Measurements from ENCODE around the gene MRPS12.
"Not testable (repeated sequence)": the region's sequence is repeated elsewhere in the genome, so short reads cannot be mapped to it uniquely, and the experiment has no call there.

Gene MRPS12

DNA sequence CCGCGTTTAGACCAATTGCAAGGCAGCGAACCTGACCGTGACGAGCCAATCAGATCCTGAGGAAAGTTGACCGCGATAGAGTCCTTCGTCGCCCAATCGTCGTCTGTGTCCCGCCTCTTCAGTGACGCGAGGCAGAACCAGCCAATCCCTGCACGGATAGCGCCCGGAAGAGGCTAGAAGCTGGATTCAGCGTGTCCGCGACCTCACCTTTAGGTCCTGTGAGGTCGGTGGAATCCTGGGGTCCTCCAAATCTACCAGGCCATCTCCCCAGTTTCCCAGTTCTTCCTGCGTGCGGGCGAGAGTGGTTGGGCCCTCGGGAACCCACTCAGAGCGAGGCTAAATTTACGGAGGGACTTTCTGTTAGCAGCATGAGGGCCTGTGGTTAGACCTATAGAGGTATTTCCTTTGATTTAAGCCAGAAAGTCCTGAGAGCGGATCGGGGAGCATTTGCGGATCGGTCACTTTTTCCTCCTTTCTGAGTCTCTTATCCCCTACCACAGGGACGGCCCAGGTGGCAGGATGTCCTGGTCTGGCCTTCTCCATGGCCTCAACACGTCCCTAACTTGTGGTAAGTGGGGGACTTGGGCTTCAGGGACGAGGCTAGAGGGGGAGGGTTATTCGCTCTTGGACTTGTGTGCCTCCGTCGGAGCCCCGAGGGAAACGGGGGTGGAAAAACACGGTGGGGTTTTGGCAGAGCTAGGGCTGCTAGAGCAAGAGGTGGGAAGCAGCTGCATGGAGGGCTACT is at the start of gene MRPS12:
TSS of gene MRPS12 (plus strand) at position 169 of the 745 bp plus-strand sequence. CDS start at position 520, 351 bp downstream.
- H3K36me3 Mint-ChIP-seq (ENCODE audit: low read depth): peaks cover 37% of the 10 kb centered on the region
- peak within 1 kb of the TSS; percentile 88 for H3K4me3 Mint-ChIP-seq
- H3K9me3 Mint-ChIP-seq: no peaks in the 10 kb centered on the region
- peaks cover 39% of the 10 kb centered on the region for H3K4me1 Mint-ChIP-seq
- peak; percentile 97 for ATAC-seq
- no peaks in the 10 kb centered on the region for H3K27me3 Mint-ChIP-seq
- DNase-seq: peak; percentile 97
- H3K27ac Mint-ChIP-seq: peak within 1 kb of the TSS; percentile 98

DNA sequence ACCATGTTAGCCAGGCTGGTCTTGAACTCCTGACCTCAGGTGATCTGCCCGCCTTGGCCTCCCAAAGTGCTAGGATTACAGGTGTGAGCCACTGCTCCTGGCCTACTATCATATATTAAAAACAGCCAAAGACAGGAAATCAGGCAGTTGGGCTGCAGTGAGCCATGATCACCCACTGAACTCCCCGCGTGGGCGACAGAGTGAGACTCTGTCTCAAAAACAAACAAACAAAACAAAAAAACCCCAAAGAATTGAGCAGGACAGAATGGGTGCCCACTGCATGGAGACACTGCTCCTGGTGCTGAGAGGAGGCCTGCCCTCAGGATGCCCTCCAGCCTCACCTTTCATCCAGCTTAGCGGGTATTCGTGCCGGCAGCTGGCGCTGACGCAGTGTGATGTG is 47.5 kb upstream of the MRPS12 start:
- Mint-ChIP-seq H3K4me1 (peaks cover 12% of the 10 kb centered on the region), H3K36me3 (ENCODE audit: low read depth) (no peaks in the 10 kb centered on the region), H3K27me3 (no peaks in the 10 kb centered on the region), H3K27ac (no peak overlapping the region), H3K4me3 (no peak overlapping the region), H3K9me3 (no peaks in the 10 kb centered on the region)
- DNase-seq (no peak), ATAC-seq (no peak)

DNA sequence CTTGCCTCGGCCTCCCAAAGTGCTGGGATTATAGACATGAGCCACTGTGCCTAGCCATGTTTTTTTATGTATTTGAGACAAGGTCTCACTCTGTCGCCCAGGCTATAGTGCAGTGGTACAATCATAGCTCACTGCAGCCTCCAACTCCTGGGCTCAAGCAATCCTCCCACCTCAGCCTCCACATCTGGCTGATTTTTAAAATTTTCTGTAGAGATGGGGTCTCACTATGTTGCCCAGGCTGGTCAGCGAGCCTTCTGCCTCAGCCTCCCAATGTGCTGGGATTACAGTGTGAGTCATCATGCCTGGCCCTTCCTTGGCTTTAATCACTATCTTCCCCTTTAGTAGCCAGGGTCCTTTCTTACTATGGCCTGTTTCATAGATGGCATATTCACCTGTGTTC is 46.1 kb upstream of the MRPS12 start:
- not testable (repeated sequence) for H3K27ac Mint-ChIP-seq; H3K9me3 Mint-ChIP-seq; H3K4me1 Mint-ChIP-seq; DNase-seq; H3K27me3 Mint-ChIP-seq; ATAC-seq; H3K36me3 Mint-ChIP-seq (ENCODE audit: low read depth); H3K4me3 Mint-ChIP-seq

DNA sequence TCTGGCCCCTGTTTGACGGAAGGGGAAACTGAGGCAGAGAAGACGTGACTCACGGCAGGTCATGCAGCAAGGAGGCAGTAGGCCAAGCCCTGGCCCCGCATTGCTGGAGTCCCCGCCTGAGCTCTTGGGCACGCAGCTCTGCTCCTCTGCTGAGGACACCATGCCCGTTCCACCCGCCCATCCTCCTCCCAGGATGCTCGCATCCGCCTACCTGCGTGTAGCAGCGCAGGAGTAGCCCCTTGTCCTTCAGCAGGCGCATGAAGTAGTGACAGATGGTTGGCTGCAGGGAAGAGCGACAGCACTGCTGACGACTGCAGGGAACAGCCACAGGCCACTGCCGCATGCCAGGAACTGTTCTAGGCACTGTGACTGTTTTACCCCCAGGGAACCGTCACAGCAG is 41.9 kb upstream of the MRPS12 start:
- DNase-seq (no peak), ATAC-seq (no peak)
- Mint-ChIP-seq H3K4me1 (no peaks in the 10 kb centered on the region), H3K27ac (no peak overlapping the region), H3K9me3 (no peaks in the 10 kb centered on the region), H3K4me3 (no peak overlapping the region), H3K36me3 (ENCODE audit: low read depth) (peaks cover 5% of the 10 kb centered on the region), H3K27me3 (no peaks in the 10 kb centered on the region)

DNA sequence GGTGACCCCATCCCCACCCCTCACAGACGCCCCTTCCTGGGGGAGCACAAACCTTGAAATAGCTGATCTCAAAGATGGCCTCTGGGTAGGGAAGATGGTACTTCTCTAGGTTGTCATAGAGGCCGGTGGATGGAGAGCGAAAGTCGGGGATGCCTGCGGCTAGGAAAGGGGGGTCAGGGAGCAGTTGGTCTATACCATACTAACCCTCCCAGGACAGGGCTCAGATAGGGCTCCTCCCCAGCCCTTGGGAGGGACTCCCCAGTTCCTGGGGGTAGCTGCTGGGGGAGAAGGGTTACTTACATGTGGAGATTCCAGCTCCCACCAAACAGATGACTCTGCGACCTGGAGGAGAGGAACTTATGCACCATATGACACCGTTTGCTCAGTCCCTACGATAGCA is 40.9 kb upstream of the MRPS12 start:
- Mint-ChIP-seq H3K4me1 (no peaks in the 10 kb centered on the region), H3K27me3 (no peaks in the 10 kb centered on the region), H3K4me3 (no peak overlapping the region), H3K9me3 (no peaks in the 10 kb centered on the region), H3K36me3 (ENCODE audit: low read depth) (peaks cover 5% of the 10 kb centered on the region), H3K27ac (no peak overlapping the region)
- DNase-seq (no peak), ATAC-seq (no peak)

DNA sequence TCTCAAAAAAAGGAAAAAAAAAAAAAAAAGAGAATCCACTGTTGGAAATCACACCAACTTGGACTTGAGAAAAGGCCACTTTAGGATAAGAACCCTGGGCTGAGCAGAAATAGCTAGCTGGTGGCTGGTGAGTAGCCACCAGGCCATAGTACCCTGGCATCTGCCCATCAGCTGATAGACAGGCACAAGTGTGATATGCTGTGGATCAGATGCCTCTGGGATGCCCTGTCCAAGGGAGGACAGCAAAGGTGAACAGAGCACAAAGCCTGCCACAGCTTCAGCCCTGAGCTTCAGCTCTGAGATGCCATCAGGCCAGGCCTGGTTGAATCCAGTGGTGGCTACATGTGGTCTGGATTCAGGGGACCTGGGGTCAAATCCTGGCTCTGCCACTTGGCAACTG is 40.1 kb upstream of the MRPS12 start:
- H3K4me1 Mint-ChIP-seq: no peaks in the 10 kb centered on the region
- no peak for DNase-seq
- no peaks in the 10 kb centered on the region for H3K9me3 Mint-ChIP-seq
- no peak for ATAC-seq
- no peak overlapping the region for H3K27ac Mint-ChIP-seq
- no peaks in the 10 kb centered on the region for H3K27me3 Mint-ChIP-seq
- H3K36me3 Mint-ChIP-seq (ENCODE audit: low read depth): peaks cover 5% of the 10 kb centered on the region
- no peak overlapping the region for H3K4me3 Mint-ChIP-seq

DNA sequence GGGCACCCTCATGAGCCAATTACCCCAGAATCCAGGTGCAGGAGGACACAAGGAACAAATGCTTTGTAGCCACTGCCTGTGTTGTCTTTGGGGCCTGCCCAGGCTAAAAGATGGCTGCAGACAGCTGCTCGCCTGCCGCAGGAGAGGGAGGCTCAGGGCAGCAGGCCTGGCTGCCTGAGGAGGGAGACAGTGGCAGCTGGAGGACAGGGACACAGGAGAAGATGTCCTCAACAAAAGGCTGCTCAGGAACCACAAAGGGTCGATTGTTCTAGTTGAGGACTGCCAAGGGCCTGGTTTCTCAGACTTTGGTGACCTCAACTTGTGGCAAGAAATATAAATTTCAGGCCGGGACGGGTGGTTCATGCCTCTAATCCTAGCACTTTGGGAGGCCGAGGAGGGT is 39.0 kb upstream of the MRPS12 start:
- no peaks in the 10 kb centered on the region for H3K4me1 Mint-ChIP-seq

DNA sequence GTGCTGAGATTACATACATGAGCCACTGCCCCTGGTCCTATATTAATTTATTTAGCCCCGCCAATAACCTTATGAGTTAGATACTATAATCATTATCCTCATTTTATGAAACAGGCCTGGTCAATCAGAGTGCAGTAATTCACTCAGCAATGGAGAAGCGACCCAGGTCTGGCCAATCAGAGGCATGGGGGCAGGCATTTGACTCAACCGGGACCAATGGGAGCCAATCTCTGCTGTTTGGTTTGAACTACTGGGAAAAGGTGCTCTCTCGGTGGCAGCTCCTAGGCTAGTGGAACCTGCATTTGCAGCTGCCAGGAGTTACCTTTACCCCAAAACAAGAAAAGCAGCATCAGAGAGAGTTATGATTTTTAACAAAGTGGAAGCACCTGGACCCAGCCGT is 37.9 kb upstream of the MRPS12 start:
- peaks cover 6% of the 10 kb centered on the region for H3K4me1 Mint-ChIP-seq
- H3K27me3 Mint-ChIP-seq: no peaks in the 10 kb centered on the region
- peaks cover 5% of the 10 kb centered on the region for H3K36me3 Mint-ChIP-seq (ENCODE audit: low read depth)
- H3K27ac Mint-ChIP-seq: no peak overlapping the region
- ATAC-seq: no peak
- no peak for DNase-seq
- H3K9me3 Mint-ChIP-seq: no peaks in the 10 kb centered on the region
- no peak overlapping the region for H3K4me3 Mint-ChIP-seq

More for the DNA sequence above, 39.0 kb upstream of the MRPS12 start:
- DNase-seq (no peak), ATAC-seq (no peak)
- no peak overlapping the region for H3K4me3 Mint-ChIP-seq
- H3K36me3 Mint-ChIP-seq (ENCODE audit: low read depth): peaks cover 5% of the 10 kb centered on the region
- H3K27ac Mint-ChIP-seq: no peak overlapping the region
- H3K9me3 Mint-ChIP-seq: no peaks in the 10 kb centered on the region
- no peaks in the 10 kb centered on the region for H3K27me3 Mint-ChIP-seq

DNA sequence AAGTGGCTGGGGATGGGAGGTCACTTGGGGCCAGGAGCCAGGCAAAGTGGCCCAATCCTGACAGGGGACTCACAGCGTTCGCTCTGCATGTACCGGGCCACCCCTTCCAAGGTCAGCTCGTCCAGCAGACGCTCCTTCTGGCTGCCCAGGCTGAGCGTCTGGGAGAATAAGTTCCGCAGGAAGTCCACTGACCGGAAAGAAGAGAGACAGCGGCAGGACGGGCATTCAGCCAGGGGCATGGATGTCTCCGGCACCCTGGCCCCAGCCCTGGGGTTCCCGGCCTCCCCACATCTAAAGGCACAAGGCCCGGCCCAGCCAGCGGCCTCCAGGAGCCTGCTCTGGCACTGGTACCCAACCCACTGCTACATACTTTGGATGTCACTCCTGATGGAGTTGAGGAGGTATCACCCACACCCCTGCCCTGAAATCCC is 37.4 kb upstream of the MRPS12 start:
- Mint-ChIP-seq H3K27me3 (no peaks in the 10 kb centered on the region), H3K36me3 (ENCODE audit: low read depth) (peaks cover 5% of the 10 kb centered on the region), H3K9me3 (no peaks in the 10 kb centered on the region), H3K4me1 (peaks cover 9% of the 10 kb centered on the region), H3K4me3 (no peak overlapping the region), H3K27ac (no peak overlapping the region)
- DNase-seq (no peak), ATAC-seq (no peak)

DNA sequence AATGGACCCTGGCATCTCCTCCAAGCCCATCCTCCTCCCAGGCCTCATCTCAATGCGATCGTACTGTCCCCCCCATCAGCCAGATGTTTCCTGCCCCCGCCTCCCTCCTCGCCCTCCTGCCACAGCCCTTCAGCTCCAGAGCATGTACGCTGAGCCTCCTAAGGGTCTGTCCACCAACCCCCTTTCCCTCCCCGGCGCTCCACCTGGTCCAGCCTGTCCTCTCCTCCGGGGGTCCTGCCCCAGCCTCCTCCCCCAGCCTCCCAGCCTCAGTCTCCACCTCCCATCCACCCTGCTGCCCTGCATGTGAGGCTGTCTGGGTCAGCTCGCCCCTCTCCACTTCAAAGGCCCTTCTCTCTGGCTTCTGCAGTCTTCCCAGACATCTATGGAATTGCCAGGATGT is 35.8 kb upstream of the MRPS12 start:
- Mint-ChIP-seq H3K4me3 (no peak overlapping the region), H3K9me3 (no peaks in the 10 kb centered on the region), H3K4me1 (peaks cover 19% of the 10 kb centered on the region), H3K27ac (no peak overlapping the region), H3K27me3 (no peaks in the 10 kb centered on the region), H3K36me3 (ENCODE audit: low read depth) (peaks cover 3% of the 10 kb centered on the region)
- no peak for ATAC-seq
- DNase-seq: no peak

DNA sequence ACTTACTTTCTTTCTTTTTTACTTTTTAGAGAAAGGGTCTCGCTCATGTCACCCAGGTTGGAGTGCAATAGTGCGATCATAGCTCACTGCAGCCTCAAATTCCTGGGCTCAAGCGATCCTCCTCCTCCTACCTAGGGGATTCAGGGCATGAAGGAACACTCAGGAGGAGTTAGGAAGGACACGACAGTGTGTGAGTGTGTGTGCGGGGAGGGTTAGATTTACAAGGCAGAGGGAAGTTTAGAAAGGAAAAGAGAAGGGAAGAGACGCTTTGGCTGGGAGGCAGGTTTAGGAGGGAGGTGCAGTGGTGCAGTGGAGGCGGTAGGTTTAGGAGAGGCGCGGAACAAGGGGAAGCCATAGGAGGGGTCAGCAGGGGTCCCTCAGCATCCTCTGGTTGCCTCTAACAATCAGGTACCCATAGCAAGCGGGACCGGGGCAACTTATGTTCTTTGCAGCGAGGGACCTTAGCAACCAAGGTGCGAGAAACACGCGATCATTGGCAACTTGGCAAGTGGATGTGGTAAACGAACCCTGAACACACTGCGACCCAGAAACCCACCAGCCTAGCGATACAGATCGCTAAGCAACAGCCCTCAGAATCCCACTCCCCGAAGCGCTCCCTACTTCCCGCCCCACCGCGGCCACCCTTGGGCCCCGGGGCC is 31.8 kb upstream of the MRPS12 start:
- DNase-seq (no peak), ATAC-seq (no peak)
- peaks cover 42% of the 10 kb centered on the region for H3K4me1 Mint-ChIP-seq
- peak overlapping the region; percentile 98 for H3K4me3 Mint-ChIP-seq
- peaks cover 15% of the 10 kb centered on the region for H3K36me3 Mint-ChIP-seq (ENCODE audit: low read depth)
- H3K27me3 Mint-ChIP-seq: no peaks in the 10 kb centered on the region
- H3K9me3 Mint-ChIP-seq: peaks cover 4% of the 10 kb centered on the region
- peak overlapping the region; percentile 93 for H3K27ac Mint-ChIP-seq

DNA sequence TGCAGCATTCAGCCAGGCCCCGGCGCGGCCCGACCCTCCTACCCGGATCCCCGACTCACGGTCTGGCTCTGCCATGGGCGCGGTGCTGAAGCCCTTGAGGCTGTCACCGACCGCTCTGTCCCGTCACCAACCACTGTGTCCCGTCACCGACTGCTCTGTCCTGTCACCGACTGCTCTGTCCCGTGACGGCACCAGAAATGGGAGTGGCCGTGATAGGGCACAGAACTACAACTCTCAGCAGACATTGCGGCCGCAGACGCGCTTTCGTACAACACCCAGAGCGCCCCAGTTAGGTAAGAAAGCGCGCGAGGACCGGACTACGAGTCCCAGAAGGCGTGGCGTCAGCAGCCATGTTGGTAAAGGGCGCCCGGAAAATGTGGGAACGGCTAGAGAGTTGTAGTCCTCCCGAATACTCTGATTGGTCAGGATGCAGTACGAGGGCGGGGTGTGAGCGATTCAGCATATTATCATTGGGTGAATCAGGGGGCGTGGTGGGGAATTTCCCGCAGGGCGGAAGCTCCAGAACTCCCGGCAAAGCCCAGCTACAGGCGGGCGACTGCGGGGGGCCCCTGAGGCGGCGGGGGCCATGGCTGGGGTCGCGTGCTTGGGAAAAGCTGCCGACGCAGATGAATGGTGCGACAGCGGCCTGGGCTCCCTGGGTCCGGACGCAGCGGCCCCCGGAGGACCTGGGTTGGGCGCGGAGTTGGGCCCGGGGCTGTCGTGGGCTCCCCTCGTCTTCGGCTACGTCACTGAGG is 31.1 kb upstream of the MRPS12 start, which contains the start of the genes NFKBIB and SIRT2:
TSS of gene NFKBIB (plus strand) at position 523 of the 755 bp plus-strand sequence. CDS start at position 587, 64 bp downstream.
TSS of gene SIRT2 (minus strand) at position 172 of the 755 bp plus-strand sequence. CDS start at position 75, 97 bp downstream.
- H3K36me3 Mint-ChIP-seq (ENCODE audit: low read depth): peaks cover 21% of the 10 kb centered on the region
- ATAC-seq (peak; percentile 96), DNase-seq (peak; percentile 98)
- no peaks in the 10 kb centered on the region for H3K27me3 Mint-ChIP-seq
- peaks cover 49% of the 10 kb centered on the region for H3K4me1 Mint-ChIP-seq
- H3K9me3 Mint-ChIP-seq: peaks cover 4% of the 10 kb centered on the region
- peak within 1 kb of the TSS; percentile 93 for H3K27ac Mint-ChIP-seq
- peak within 1 kb of the TSS; percentile 98 for H3K4me3 Mint-ChIP-seq

DNA sequence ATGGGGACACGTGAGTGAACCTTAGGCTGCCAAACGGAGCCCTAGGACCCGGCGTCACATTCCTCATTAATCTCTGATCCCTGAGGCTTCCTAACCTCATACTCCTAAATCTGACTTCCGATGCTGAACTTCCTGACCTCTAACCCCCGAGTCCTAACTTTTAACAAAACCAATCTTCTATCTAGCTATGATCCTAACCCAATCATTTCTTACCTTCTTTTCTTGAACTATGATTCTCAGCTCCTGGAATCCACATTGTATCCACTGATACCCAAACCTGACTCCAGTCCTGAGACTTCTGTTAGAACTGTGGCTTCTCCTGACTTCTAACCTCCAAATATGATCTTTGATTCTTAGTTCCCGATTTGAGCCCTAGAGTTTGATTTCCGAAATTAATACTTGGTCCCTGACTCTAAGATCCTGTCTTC is 30.5 kb upstream of the MRPS12 start:
- Mint-ChIP-seq H3K27ac (peak overlapping the region; percentile 93), H3K27me3 (no peaks in the 10 kb centered on the region), H3K36me3 (ENCODE audit: low read depth) (peaks cover 23% of the 10 kb centered on the region), H3K4me1 (peaks cover 49% of the 10 kb centered on the region), H3K4me3 (peak overlapping the region; percentile 98), H3K9me3 (peaks cover 4% of the 10 kb centered on the region)
- ATAC-seq: no peak
- no peak for DNase-seq

DNA sequence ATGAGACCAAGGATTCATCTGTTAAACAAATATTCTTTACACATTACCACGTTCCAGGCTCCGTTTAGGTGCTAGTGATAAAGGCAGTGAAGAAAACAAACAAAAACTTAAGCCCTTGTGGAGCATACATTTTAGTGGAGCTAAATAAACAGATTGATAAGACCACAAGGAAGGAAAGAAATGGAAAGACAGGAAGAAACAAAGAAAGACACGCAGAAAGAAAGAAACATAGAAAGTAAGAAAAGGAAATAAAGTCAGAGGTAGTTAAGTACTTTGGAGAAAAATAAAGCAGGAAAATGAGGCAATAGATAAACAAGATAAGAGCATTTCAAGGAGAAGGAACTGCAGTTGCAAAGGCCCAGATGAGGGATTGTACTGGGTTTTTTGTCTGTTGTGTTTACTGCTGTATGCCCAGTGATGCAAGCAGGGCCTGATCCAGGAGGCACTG is 30.0 kb upstream of the MRPS12 start:
- Mint-ChIP-seq H3K4me1 (peaks cover 49% of the 10 kb centered on the region), H3K9me3 (peaks cover 4% of the 10 kb centered on the region), H3K36me3 (ENCODE audit: low read depth) (peaks cover 26% of the 10 kb centered on the region), H3K4me3 (peak overlapping the region; percentile 98), H3K27me3 (no peaks in the 10 kb centered on the region), H3K27ac (peak overlapping the region; percentile 93)
- DNase-seq: no peak
- no peak for ATAC-seq
